Tibial nerve (tissue), 4 donors: ENCODE data around the gene LEFTY2.

Experiments used
- EP300 ChIP-seq, 2 donors: sonication (generic); formaldehyde crosslinking; IDR thresholded peaks; one replicate each; pipeline ENCODE4 v1.6.1; 2017; ENCODE audit warnings: antibody characterized with exemption in 2 of 2, mild to moderate bottlenecking in 1 of 2
- POLR2A ChIP-seq, 2 donors: fragments of 450-650 bp; IDR thresholded peaks; one replicate each; pipeline ENCODE4 v1.6.1; 2017; ENCODE audit warnings: antibody characterized with exemption in 2 of 2, mild to moderate bottlenecking in 2 of 2, moderate library complexity in 2 of 2
- TF ChIP-seq, protein P1 (sequence below), 5 experiments: fragments of 200-600 bp in 3 of 5; fragments of 450-650 bp in 2 of 5; sonication (generic) in 3 of 5; IDR thresholded peaks; one replicate each; pipeline ENCODE4 v1.5.1; 2016 to 2019; ENCODE audit warnings: antibody characterized with exemption in 5 of 5, mild to moderate bottlenecking in 3 of 5, moderate library complexity in 2 of 5

DNA sequence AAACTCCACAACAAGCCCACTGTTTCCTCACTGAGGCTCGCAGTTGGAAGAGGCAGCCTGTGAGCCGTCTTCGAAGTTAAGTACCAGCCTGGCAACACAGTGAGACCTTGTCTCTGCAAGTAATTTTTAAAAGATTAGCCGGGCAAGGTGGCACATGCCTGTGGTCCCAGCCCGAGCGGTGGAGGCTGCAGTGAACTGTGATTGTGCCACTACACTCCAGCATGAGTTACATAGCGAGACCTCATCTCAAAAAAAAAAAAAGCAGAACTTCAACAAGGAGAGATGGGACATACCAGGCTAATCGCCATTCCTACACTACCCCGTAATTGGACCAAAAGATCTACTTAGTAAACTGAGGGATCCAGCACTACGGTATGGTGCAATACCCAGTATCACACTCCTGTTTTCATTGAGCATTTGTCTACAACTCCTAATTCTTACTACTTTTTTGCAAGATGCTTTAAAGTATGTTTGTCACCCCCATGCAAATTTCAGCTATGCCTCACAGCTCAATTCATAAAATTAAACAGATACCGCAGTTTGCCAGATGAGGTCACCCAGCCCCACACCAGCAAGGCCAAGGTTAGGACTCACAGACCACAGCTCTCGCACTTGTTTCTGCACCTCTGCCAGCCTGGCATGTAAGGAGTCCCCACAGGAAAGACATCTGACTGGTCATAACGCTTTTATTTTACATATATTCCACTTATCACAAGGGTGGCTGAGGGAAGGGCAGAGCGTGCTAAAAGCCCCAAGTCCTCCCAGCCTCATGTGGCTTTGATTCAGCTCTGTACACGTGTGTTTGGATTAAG lies 37.1 kb upstream of the LEFTY2 start:
- TF ChIP-seq, protein P1, sequence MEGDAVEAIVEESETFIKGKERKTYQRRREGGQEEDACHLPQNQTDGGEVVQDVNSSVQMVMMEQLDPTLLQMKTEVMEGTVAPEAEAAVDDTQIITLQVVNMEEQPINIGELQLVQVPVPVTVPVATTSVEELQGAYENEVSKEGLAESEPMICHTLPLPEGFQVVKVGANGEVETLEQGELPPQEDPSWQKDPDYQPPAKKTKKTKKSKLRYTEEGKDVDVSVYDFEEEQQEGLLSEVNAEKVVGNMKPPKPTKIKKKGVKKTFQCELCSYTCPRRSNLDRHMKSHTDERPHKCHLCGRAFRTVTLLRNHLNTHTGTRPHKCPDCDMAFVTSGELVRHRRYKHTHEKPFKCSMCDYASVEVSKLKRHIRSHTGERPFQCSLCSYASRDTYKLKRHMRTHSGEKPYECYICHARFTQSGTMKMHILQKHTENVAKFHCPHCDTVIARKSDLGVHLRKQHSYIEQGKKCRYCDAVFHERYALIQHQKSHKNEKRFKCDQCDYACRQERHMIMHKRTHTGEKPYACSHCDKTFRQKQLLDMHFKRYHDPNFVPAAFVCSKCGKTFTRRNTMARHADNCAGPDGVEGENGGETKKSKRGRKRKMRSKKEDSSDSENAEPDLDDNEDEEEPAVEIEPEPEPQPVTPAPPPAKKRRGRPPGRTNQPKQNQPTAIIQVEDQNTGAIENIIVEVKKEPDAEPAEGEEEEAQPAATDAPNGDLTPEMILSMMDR (IDR thresholded peaks at IDR 0.05): no peak
- TF ChIP-seq EP300 (IDR thresholded peaks at IDR 0.05) (no peak), POLR2A (IDR thresholded peaks at IDR 0.05) (no peak)
